Cardiac septum (tissue), 1 donor: ENCODE results near the gene ZBTB7C. TPM values are rescaled to one million over a fixed set of nuclear protein-coding genes. Genes with fewer than 3 reads are reported as not detected.
A peak's percentile ranks its signal among the peaks of the same experiment; 100 is the strongest.
"Not testable (repeated sequence)": the region's sequence is repeated elsewhere in the genome, so short reads cannot be mapped to it uniquely, and the experiment has no call there.

ENCODE experiments used
- DNase-seq: peaks from one replicate; pipeline ENCODE4 v3.0.0-alpha.2; 2020; ENCODE audit warnings: low spot score
- intact Hi-C: fragments of 100-400 bp; cut with DNase I; formaldehyde crosslinking; loops from one replicate; pipeline ENCODE4 v1.14.0; 2022
- total RNA-seq: library from RNA; stranded (reverse); fragmentation: NEBNext Ultra II Directional; extraction: Animal tissue kit (Norgen Biotek cat#: 25700); gene quantifications from one replicate; pipeline ENCODE4 v1.2.1, GENCODE V29; 2021
- donor health status: DM: no; HTN: no; CAD: no.

ZBTB7C gene
- total RNA-seq, 1 donor from 2014 or later, result 8.0 TPM

DNA sequence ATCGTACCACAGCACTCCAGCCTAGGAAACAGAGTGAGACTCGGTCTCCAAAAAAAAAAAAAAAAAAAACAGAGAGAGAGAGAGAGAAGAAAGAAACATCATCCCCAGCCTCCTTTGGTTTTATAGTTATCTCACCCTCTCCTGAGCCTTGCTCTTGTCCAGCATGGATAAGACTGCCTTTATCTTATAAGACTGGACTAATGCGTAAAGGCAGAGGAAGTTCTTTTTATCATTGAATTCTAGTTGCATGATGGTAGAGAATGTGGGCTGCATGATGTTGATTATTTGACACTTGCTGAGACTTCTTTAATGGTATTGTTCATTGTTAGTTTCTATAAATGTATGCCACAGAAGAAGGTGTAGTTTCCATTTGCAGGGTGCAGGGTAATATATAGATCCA lies 124.4 kb downstream of the ZBTB7C start:
- intact Hi-C loops, result no loop called here
- DNase-seq, result no peak

DNA sequence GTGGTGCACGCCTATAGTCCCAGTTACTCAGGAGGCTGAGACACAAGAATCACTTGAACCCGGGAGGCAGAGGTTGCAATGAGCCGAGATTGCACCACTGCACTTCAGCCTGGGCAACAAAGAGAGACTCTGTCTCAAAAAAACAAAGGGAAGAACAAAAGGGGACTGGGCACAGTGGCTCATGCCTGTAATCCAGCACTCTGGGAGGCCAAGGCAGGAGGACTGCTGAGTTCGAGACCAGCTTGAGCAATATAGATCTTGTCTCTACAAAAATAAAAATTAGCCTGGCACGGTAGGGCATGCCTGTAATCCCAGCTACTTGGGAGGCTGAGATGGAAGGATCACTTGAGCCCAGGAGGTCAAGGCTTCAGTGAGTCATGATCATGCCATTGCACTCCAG lies 125.2 kb downstream of the ZBTB7C start:
- DNase-seq, result peak; percentile 47
- intact Hi-C loops, result not testable (repeated sequence)

DNA sequence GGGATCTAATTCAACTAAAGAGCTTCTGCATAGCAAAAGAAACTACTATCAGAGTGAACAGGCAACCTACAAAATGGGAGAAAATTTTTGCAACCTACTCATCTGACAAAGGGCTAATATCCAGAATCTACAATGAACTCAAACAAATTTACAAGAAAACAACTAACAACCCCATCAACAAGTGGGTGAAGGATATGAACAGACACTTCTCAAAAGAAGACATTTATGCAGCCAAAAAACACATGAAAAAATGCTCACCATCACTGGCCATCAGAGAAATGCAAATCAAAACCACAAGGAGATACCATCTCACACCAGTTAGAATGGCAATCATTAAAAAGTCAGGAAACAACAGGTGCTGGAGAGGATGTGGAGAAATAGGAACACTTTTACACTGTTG lies 127.7 kb downstream of the ZBTB7C start:
- DNase-seq, intact Hi-C loops: not testable (repeated sequence)

DNA sequence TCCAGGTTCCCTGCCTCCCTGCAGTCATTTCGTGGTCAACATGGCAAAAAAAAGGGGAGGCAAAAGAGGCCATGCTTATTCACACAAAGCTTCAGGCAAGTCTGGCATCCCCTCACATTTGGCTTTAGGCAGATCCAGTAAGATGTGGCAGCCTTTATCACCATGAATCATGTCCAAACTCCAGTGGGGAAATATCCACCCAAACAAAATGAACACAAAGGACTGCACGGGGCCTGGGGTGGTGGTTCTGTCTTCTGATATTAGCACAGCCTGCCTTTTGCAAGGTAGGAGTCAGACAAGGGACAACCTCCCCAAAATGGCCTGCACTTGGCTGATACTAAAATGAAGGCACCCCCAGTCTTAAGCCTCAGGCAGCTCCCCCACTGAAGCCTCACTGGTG lies 129.9 kb downstream of the ZBTB7C start:
- intact Hi-C loops, result no loop called here

DNA sequence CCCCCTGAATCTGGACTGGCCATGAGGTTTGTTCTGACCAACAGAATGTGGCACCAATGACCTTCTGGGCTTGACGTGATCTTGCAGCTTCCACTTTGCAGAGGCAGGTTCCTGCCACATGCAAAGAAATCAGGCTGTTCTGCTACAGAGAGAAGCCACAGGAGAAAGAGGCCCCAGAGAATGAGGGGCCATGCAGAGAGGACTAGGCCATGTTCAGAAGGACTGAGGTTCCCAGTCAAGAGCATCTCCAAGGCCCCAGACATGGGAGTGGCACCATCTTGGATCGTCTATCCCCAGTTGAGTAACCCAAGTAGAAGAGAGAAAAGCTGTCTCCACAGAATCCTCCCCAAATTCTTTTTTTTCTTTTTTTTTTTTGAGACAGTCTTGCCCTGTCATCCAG lies 131.1 kb downstream of the ZBTB7C start:
- no peak for DNase-seq
- intact Hi-C loops, result no loop called here

More for the DNA sequence above, 129.9 kb downstream of the ZBTB7C start:
- no peak for DNase-seq

DNA sequence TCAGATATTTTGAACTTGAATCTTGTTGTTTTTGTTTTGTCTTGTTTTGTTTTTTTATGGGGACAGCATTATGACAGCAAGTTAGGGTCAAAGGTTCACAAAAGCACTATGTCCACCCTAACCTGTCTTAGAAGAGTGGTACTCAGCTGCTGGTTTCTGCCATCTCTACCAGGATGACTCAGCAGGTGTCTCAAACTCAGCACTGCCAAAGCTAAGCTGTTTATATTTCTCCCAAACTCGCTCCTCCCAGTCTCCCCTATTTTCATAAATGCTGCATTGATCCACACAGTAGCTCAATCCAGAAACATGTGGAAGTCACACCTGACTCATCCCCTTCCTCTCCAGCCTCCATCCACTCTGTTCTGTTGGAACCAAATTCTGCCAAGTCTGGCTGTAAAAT lies 134.9 kb downstream of the ZBTB7C start:
- DNase-seq, result no peak

DNA sequence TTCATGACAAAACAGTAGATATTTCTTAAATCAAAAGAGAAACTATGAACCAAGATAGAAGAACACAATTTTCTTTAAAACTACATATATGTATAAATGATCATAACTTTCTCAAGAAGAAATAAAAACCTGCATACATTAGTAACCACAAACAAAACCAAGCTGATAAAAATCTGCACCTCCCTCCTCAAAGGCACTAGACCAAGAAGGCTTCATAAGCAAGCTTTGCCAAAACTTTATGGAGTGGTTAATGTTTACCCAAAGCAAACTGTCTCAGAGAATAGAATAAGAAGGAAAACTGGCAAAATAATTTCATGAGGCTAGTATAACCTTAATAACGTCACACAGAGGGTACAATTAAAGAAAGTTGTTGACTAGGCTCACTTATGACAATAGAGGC lies 138.3 kb downstream of the ZBTB7C start:
- intact Hi-C loops, result no loop called here
- no peak for DNase-seq

More for the DNA sequence above, 134.9 kb downstream of the ZBTB7C start:
- intact Hi-C loops, result no loop called here

DNA sequence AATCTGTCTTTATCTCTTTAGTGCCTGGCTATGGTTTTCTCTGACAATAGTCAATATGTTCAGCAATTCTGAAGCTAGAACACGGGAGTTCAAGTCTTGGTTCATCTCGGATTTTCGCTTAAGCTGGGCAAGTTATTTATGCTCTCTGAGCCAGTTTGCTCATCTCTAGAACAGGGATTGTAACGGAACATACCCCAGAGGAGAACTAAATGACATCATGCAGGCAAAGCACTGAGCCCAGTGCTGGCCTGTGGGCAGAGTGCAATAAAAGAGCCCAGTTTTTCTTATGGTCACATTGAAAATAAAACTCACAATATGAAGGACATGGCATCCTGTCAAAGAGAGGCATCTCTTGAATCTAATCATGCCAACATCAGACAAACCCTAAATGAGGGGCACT lies 143.9 kb downstream of the ZBTB7C start:
- intact Hi-C loops, result no loop called here
- DNase-seq, result no peak

DNA sequence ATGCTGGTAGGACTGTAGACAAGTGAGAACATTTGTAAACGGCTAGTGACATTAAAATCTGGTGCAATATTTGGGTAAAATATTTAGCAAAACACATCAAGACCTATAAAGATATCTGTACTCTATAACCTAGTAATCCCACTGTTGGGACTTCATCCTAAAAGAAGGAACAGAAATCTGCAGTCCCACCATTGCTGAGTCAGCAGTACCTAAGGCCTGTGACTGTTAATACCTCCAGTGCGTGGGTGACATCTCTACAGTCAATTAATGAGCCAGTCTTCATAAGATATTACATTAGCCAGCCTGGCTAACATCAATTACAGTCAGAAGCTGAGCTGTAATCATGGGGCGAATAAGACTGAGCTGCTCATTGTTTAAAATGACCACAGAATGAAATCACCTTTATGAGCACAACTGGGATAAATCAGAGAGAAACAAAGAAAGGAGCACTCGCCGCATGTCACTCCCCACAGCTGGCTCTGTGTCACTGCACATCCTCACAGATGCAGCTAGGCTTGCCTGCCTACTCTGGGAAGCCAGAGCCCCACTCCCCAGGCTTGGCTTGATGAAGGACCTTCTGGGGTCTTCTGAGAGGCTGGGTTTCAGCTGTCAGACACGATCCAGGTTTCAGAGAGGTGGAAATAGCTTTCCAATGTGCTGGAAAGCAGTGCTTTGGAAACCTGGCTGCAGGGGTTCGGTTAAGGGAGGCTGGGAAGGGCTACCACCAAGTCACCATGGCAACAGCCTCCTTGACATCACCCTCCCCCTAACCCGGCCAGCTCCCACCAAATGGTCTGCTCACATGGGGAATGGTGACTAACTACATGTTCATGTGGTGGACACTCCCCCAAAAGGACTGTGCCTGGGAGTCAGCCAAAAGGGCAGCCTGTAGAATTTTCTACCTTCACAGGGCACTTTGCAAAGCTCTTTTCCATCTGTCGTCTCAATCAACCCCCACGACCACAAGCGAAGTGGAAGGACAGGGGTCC lies 145.0 kb downstream of the ZBTB7C start:
- DNase-seq, result no peak
- intact Hi-C loops, result no loop called here

DNA sequence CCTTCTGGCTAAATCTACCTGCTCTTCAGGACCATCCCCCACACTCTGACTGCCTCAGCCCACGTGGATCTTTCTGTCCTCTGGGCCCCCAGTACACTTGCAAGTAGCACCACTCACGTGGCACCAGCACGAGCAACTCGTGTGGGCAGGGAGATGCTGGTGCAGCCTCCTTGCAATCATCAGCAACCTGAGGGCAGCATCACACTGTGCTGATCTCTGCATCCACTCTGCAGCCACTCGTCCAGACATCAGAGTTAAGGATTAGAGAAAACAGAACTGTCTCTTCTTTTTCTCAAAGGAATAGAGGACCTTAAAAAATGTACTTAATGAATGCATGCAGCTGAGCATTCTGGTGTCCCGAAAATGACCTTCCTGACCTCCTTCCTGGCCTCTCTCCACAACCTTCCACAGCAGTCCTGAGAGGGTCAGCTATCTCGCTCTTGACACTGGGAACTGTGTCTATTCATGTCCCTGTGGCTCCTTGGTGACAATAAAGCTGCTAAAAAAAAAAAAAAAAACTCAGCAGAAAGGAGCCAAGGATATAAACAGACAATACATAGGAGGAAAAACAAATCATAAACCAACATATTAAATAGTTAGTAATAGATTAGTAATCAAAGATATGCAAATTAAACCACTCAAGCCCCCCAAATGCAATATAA lies 145.9 kb downstream of the ZBTB7C start:
- no peak for DNase-seq

DNA sequence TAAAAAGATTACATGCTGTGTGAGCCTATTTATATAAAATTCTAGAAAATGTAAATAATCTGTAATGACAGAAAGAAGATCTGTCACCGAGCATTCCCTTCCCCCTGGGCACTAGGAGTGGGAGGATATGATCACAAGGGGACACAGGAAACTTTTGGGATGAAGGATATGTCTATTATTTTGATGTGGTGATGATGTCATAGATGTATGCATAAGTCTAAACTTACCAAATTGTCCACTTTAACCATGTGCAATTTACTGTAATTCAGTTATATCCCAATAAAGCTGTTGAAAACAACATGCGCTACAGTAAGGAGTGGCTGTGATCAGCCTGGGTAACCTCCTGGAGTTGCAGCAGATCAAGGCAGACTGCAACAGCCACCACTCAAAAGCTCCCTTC lies 148.9 kb downstream of the ZBTB7C start:
- intact Hi-C loops, result no loop called here
- DNase-seq, result no peak

More for the DNA sequence above, 145.9 kb downstream of the ZBTB7C start:
- intact Hi-C loops, result no loop called here

DNA sequence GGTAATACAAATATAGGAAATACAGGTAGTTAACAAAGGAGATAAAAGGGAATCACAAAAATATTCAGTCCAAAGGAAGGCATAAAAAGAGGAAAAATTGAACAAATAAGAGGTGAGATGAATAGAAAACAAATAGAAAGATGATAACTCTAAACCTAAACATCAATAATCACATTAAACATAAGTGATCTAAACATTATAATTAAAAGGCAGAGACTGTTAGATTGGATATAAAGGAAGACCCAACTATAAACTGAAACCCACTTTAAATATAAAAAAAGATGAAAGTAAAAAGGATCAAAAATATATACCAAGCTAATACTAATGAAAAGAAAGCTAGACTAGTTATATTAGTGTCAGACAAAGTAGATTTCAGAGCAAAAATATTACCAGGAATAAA lies 152.3 kb downstream of the ZBTB7C start:
- intact Hi-C loops, result no loop called here
- no peak for DNase-seq

DNA sequence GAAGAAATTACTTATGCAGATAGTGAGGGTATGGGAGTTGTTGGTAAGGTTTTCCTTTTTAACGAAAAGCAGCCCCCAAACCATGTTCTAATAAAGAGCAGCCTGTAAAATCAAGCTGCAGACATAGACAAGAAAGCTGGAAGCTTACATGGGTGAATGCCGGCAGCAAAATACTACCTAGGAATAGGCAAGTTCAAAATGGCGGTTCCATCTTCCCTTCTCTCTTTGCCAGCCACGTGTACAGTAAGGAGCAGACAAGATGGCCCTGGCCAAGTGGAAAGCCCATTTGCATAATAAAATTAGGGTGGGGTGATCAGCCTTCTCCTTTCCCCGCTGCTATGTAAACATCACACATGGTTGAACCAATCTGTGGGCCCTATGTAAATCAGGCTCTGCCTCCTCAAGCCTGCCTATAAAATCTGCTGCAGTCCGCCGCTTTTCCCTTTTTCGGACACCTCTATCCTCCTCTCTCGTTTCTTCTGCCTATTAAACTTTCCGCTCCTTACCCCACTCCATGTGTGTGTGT lies 155.0 kb downstream of the ZBTB7C start:
- DNase-seq, result no peak
- intact Hi-C loops, result no loop called here

DNA sequence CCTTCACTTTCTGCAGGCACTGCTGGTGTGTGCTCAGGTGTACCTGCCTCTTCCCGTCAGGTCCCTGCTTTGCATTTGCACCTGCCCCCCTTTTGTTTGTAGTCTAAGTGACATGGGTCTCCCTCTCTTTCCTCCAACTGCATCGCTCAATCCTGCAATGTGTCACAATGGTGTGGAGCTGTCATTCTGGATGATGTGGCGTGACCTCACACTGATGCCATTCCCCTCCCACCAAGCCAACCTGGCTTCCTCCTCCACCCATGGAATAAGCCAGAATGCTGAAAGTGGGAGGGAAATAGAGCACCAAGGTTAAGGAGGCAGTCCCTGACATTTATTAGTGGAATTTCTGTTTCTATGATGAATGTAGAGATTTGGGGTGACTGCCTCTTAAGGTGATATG lies 156.7 kb downstream of the ZBTB7C start:
- intact Hi-C loops, result no loop called here
- DNase-seq, result no peak

DNA sequence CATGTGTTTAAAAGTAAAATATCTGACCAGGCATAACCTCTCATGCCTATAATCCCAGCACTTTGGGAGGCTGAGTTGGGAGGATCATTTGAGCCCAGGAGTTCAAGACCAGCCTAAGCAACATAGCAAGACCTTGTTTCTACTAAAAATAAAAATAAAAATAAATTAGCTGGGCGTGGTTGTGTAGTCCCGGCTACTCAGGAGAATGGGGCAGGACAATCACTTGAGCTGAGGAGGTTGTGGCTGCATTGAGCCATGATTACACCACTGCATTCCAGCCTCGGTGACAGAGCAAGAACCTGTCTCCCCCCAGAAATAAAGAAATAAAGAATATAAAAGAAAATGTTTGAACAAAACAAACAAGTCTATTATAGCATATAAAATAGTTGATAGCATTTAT lies 158.3 kb downstream of the ZBTB7C start:
- no peak for DNase-seq
- intact Hi-C loops, result no loop called here

DNA sequence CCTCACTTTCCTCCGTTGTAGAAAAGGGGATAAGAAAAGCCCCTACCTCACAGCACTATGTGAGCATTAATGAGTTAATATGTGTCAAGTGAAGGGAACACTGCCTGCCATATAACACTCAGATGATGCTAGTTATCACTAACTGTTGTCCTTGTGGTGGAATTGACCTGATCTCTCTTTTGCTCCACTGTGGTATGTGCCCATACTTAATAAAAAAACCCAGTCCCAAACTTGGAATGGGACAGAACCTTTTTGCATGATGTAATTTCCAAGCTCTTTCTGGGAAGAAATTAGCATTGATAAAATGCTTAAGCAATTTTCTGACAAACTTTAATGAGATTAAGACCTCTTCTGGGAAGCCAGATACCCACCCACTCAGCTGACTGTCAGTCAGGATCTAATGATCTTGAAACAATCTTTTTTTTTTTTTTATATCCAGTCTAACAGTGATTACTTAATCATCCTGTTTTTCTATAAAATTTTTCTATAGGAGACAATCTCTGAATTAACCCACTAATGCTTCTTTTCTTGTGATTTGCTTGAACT lies 158.7 kb downstream of the ZBTB7C start:
- intact Hi-C loops, result no loop called here
- no peak for DNase-seq

DNA sequence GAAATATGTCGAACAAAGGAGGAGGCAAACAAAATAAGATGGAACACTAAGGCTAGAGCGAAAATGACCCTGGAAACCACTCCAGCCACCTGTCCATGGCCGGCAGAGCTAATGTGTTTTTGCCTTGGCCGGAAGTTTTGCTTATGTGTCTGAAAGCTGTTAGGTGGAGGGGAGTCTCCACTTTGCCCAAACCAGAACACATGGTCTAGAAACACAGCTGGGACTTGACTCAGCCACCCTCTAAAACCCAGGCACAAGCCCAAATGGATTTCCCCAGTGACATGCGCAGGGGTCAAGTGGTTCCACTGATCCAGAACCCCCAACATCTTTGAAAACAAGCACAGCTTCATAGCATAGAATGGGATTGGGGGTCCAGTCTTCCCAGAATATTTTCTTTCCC lies 159.3 kb downstream of the ZBTB7C start:
- intact Hi-C loops, result no loop called here
- DNase-seq, result no peak

DNA sequence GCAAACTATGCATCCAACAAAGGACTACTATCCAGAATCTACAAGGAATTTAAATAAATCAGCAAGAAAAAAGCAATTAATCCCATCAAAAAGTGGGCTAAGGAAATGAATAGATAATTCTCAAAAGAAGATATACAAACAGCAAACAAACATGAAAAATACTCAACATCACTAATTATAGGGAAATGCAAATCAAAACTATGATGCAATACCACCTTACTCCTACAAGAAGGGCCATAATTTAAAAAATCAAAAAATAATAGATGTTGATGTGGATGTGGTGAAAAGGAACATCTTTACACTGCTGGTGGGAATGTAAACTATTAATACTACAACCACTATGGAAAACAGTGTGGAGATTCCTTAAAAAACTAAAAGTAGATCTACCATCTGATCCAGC lies 164.7 kb downstream of the ZBTB7C start:
- intact Hi-C loops, result no loop called here
- no peak for DNase-seq

DNA sequence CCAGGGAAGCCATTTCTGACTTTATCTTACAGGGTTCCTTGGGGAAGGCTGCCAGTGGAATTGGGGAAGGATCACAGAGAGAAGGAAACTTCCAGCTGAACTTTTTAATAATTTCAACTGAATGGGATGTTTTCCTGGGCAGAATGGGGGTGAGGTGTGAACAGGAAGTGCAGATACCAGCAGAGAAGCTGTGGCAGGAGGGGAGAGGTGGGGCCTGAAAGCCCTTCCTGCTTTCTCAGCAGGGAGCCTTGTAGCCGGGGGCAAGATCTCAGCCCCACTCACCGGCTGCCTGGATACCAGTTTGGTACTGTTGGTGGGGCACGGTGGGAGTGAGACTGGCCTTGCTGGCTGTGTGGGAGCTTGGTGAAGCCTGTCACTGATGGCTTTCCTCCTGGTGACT lies 170.5 kb downstream of the ZBTB7C start:
- intact Hi-C loops, result no loop called here
- DNase-seq, result no peak

DNA sequence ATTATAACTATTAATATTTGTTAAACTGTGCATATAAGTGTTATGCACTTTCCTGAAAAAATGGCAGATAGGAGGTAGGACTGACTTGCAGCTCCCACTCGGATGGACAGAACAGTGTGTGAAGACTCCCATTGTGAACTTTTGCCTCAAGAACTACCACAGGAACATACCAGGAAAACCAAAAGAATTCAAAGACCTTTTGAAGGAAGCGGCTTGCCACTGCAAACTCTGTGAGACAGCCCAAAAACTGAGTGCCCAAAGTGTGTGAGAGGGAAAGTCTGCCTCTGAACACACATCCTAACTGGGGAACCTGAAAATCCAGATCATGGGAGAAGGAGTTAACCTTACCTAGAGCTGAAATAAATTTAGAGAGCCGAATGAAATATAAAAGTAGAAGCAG lies 171.0 kb downstream of the ZBTB7C start:
- no peak for DNase-seq
- intact Hi-C loops, result no loop called here
